PC-9 (cell line): ENCODE data around the gene RBM10. TPM values are rescaled to one million over a fixed set of nuclear protein-coding genes. Genes with fewer than 3 reads are reported as not detected.

Source experiments
- BruUV-seq: library from RNA; stranded (reverse); fragments of 400-500 nt; replicated peaks from 2 replicates; lab custom pipeline; 2021; lab: Mats Ljungman, UMichigan
- CTCF ChIA-PET: fragments of 300-600 bp; sonication (Branson Sonifier 250); formaldehyde crosslinking; loops from one replicate; lab custom pipeline; 2022; ENCODE audit warnings: antibody characterized with exemption; lab: Charles Lee
- POLR2A ChIA-PET: fragments of 300-600 bp; sonication (Branson Sonifier 250); formaldehyde crosslinking; loops from one replicate; lab custom pipeline; 2022; ENCODE audit warnings: antibody characterized with exemption; ENCODE audit not compliant: unreplicated experiment; lab: Charles Lee
- DNase-seq, 2 experiments: peaks; one replicate each; pipeline versions ENCODE4 v3.0.0 to v3.0.0-alpha.2; 2015 to 2022; ENCODE audit warnings: mixed read lengths in 1 of 2
- H2AFZ ChIP-seq: fragments of 200-600 bp; sonication (generic); 2 replicates; pipeline ENCODE4 v1.8.1; 2017; ENCODE audit warnings: antibody characterized with exemption
- H3F3A ChIP-seq: fragments of 200-600 bp; sonication (generic); 2 replicates; pipeline ENCODE4 v1.8.1; 2017; ENCODE audit warnings: antibody characterized with exemption, mild to moderate bottlenecking, low read depth; ENCODE audit not compliant: insufficient read depth
- H3K27ac ChIP-seq: fragments of 200-600 bp; sonication (generic); 2 replicates; pipeline ENCODE4 v1.6.1; 2016; ENCODE audit warnings: mixed run types
- H3K27me3 ChIP-seq: fragments of 200-600 bp; sonication (generic); 2 replicates; pipeline ENCODE4 v1.6.1; 2016; ENCODE audit warnings: low read depth, mixed run types; ENCODE audit not compliant: insufficient read depth
- H3K36me3 ChIP-seq: fragments of 200-600 bp; sonication (generic); 2 replicates; pipeline ENCODE4 v1.6.1; 2016; ENCODE audit warnings: low read depth, mixed run types
- H3K4me1 ChIP-seq: fragments of 200-600 bp; sonication (generic); replicated peaks from 2 replicates; pipeline ENCODE4 v1.6.1; 2016; ENCODE audit warnings: mixed run types; ENCODE audit not compliant: insufficient read depth
- H3K4me2 ChIP-seq: fragments of 200-600 bp; sonication (generic); 2 replicates; pipeline ENCODE4 v1.6.1; 2017; ENCODE audit warnings: mixed run types
- H3K4me3 ChIP-seq: fragments of 200-600 bp; sonication (generic); 2 replicates; pipeline ENCODE4 v1.6.1; 2016; ENCODE audit warnings: mixed run types
- H3K79me2 ChIP-seq: fragments of 200-600 bp; sonication (generic); 2 replicates; pipeline ENCODE4 v1.6.1; 2017; ENCODE audit warnings: low read depth, mixed run types
- H3K9me2 ChIP-seq: fragments of 200-600 bp; sonication (generic); 2 replicates; pipeline ENCODE4 v1.8.1; 2017; ENCODE audit warnings: mild to moderate bottlenecking; ENCODE audit not compliant: insufficient read depth
- H3K9me3 ChIP-seq: fragments of 200-600 bp; sonication (generic); 2 replicates; pipeline ENCODE4 v1.8.1; 2016; ENCODE audit warnings: low read depth; ENCODE audit not compliant: insufficient read depth
- H4K20me1 ChIP-seq: fragments of 200-600 bp; sonication (generic); 2 replicates; pipeline ENCODE4 v1.8.1; 2017; ENCODE audit not compliant: insufficient read depth
- CTCF ChIP-seq: fragments of 200-600 bp; sonication (generic); conservative IDR thresholded peaks from 2 replicates; pipeline ENCODE4 v1.6.1; 2017; ENCODE audit warnings: mixed run types, antibody characterized with exemption, mild to moderate bottlenecking, moderate library complexity
- EZH2 ChIP-seq: fragments of 200-600 bp; sonication (generic); IDR thresholded peaks from 2 replicates; pipeline ENCODE4 v1.8.0; 2017; ENCODE audit warnings: antibody characterized with exemption, low read depth
- intact Hi-C: fragments of 100-400 bp; cut with micrococcal nuclease; formaldehyde crosslinking; loops from one replicate; pipeline ENCODE4 v1.10.0; 2022; ENCODE audit not compliant: unreplicated experiment
- total RNA-seq: library from RNA; stranded (reverse); gene quantifications from 2 replicates; pipeline ENCODE4 v1.2.3, GENCODE V29; 2021

RBM10 gene
- total RNA-seq, 1 experiment from 2014 or later: 34.8 TPM

DNA sequence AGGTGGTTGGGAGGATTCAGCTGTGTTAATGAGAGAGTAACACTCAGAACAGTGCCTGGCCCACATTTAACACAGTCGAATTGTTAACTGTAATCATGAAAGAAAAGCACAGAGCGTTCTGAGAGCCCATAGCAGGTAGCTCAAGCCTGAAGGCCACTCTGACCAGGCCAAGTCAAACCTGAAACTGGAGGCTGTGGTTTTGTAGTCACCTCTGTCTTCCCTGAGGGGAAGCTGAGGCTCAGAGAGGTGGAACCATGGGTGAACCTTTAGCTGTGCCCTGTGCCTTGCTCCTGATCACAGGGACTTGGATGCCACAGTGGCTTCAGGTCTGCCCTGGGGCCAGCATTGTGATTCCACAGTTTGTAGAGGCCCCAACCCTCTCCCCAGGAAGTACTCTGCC is 32.1 kb downstream of the RBM10 start:
- BruUV-seq: no TSS peak
- no peaks in the 10 kb centered on the region for H3K9me2 ChIP-seq
- no peak overlapping the region for H3K27ac ChIP-seq
- H3K36me3 ChIP-seq: no peaks in the 10 kb centered on the region
- H4K20me1 ChIP-seq: no peaks in the 10 kb centered on the region
- ChIA-PET CTCF (no interaction called here), POLR2A (no interaction called here)
- H3K9me3 ChIP-seq: no peaks in the 10 kb centered on the region
- no peak overlapping the region for H3K4me3 ChIP-seq
- intact Hi-C loops: no loop called here
- no peak for DNase-seq
- no peaks in the 10 kb centered on the region for H3K4me1 ChIP-seq
- no peak overlapping the region for H2AFZ ChIP-seq
- no peaks in the 10 kb centered on the region for H3F3A ChIP-seq
- no peaks in the 10 kb centered on the region for H3K79me2 ChIP-seq
- TF ChIP-seq EZH2 (no peak), CTCF (no peak)
- H3K27me3 ChIP-seq: no peaks in the 10 kb centered on the region
- no peak overlapping the region for H3K4me2 ChIP-seq

- no peak for DNase-seq
- no peak overlapping the region for H2AFZ ChIP-seq
- H3K27me3 ChIP-seq: no peaks in the 10 kb centered on the region
- H3K79me2 ChIP-seq: no peaks in the 10 kb centered on the region
- no peak overlapping the region for H3K4me2 ChIP-seq
- no peaks in the 10 kb centered on the region for H3K9me3 ChIP-seq
- intact Hi-C loops: no loop called here
- H3K9me2 ChIP-seq: no peaks in the 10 kb centered on the region
- ChIA-PET POLR2A (no interaction called here), CTCF (no interaction called here)
- H3K4me1 ChIP-seq: no peaks in the 10 kb centered on the region
- H3K4me3 ChIP-seq: no peak overlapping the region
- BruUV-seq: no TSS peak
- no peak for TF ChIP-seq CTCF
- TF ChIP-seq EZH2: no peak
- H3F3A ChIP-seq: no peaks in the 10 kb centered on the region
- no peak overlapping the region for H3K27ac ChIP-seq
- no peaks in the 10 kb centered on the region for H4K20me1 ChIP-seq
- H3K36me3 ChIP-seq: no peaks in the 10 kb centered on the region
Observed at GRCh38 chrX:47178337-47178736, 33.3 kb downstream of the RBM10 start.

- H3K27ac ChIP-seq: no peak overlapping the region
- ChIA-PET POLR2A (no interaction called here), CTCF (no interaction called here)
- H3K27me3 ChIP-seq: no peaks in the 10 kb centered on the region
- H3K4me2 ChIP-seq: no peak overlapping the region
- no peak for TF ChIP-seq CTCF
- no peak for TF ChIP-seq EZH2
- no peaks in the 10 kb centered on the region for H3K4me1 ChIP-seq
- intact Hi-C loops: no loop called here
- no peaks in the 10 kb centered on the region for H3K9me2 ChIP-seq
- H3K4me3 ChIP-seq: no peak overlapping the region
- H3K79me2 ChIP-seq: no peaks in the 10 kb centered on the region
- no TSS peak for BruUV-seq
- H3K36me3 ChIP-seq: no peaks in the 10 kb centered on the region
- no peak for DNase-seq
- no peak overlapping the region for H2AFZ ChIP-seq
- no peaks in the 10 kb centered on the region for H3K9me3 ChIP-seq
- H3F3A ChIP-seq: no peaks in the 10 kb centered on the region
- H4K20me1 ChIP-seq: no peaks in the 10 kb centered on the region
Observed at GRCh38 chrX:47179221-47179927, 34.4 kb downstream of the RBM10 start.
